Measurements from ENCODE around the gene CFL1.

CFL1 gene

DNA sequence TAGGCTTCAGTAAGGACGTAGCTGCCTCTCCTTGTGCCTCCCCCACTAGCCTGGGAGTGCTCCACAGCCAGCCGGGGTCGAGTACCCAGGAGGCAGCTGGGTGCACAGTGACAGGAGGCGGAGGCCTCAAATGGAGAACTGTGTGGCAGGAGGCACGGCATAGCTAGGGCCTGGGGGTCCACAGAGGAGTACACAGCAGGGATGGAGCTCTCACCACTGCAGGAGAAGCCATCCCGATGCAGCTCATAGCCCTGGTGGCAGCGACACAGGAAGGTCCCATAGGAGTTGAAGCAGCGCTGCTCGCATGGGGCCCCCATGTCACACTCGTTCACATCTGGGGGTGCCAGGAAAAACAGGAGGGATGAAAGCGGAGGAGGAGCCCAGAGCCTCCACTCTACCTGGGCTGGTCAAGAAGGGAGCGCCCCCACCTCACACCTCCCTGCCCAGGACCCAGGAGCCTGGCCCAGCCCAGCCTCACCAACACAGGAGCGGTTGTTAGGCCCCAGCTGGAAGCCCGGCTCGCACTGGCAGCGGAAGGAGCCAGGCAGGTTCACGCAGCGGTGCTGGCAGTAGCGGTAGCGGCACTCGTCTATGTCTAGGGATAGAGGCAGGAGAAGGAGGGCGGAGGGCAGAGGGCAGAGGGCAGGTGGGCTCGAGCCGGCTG lies 11.8 kb upstream of the CFL1 start:
- DNase-seq: no peak

GRCh38 chr11:65868907-65869306 lies 10.9 kb upstream of the CFL1 start:
- no peak for DNase-seq

DNA sequence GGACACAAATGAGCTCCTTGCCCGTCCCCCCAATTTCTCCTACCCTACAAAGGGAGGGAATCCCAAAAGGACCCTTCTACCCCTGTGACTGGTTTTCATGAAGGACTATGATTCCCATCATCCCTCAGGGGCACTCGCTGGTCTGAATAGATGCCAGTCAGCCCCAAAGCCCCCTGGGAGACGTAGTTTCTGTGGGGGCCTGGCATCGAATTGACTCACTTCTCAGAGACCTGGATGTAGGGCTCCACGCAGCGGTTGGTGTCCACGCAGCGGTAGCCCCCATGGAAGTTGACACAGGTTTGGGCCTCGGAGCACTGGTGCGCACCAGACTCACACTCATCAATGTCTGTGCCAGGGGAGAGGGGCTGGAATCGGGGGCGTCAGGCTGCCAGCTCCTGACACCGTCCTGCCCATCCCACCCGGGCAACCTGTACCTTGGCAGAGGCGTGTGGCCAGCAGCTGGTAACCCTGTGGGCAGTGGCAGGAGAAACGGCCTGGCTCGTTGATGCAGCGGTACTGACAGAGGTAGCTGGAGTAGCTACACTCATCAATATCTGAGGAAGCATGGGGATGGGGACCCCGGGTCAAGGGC lies 10.2 kb upstream of the CFL1 start:
- peak; percentile 36 for DNase-seq

- DNase-seq: peak; percentile 61
Observed at GRCh38 chr11:65867284-65868071, 9.5 kb upstream of the CFL1 start.

GRCh38 chr11:65866509-65867283 lies 8.7 kb upstream of the CFL1 start:
- DNase-seq: peak; percentile 30

DNA sequence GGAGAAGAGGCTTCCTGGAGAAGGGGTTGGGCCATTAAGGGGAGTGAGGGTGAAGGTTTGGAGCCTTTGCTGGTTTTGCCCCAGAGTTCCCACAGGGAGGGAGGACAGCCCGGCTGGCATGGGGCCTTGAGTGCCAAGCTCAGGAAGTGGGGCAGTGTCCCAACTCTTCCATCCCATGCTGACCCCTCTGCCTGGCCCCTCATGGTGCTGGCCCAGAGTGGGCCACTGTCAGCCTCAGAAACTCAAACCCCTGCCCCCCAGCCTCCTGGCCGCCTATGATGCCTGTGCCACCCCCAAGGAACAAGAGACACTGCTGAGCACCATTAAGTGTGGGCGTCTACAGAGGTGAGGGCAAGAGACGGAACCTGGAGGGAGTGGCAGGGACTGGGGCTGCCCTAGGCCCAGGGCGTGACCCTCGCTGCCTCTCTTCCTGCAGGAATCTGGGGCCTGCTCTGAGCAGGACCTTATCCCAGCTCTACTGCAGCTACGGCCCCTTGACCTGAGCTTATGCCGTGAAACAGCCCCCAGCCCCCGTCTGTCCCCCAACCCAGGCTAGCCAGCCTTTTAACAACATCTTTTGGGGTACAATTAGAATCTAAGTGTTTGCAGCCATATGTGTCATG lies 7.7 kb upstream of the CFL1 start:
- DNase-seq: peak; percentile 29

- DNase-seq: peak; percentile 32
Observed at GRCh38 chr11:65864706-65865471, 6.9 kb upstream of the CFL1 start.

GRCh38 chr11:65863889-65864705 lies 6.1 kb upstream of the CFL1 start:
- peak; percentile 37 for DNase-seq

DNA sequence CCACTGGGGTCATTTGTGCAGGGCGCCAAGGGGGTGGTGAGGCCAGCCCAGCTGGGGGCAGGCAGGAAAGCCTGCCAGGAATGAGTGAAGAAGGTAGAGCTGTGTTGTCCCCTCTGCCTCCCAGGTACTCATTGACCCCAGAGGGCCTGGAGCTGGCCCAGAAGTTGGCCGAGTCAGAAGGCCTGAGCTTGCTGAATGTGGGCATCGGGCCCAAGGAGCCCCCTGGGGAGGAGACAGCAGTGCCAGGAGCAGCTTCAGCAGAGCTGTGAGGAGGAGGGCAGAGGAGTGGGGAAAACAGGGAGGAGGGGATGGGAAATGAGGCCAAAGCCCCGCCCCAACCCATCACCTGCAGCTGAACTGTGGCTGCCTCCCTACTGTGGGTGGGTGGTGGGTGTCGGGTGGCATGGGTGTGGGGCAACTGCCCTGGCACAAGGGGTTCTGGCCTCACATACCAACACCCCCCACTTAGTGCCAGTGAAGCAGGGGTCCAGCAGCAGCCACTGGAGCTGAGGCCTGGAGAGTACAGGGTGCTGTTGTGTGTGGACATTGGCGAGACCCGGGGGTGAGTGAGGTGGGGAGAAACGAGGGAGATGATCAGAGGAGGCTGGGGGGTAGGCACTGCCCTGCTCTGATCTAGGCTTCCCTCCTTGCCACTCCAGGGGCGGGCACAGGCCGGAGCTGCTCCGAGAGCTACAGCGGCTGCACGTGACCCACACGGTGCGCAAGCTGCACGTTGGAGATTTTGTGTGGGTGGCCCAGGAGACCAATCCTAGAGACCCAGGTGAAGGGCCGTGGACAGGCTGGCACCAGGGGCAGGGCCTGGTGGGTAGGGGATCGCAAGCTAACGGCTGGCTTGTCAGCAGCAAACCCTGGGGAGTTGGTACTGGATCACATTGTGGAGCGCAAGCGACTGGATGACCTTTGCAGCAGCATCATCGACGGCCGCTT lies 5.2 kb upstream of the CFL1 start:
- DNase-seq: peak; percentile 39

DNA sequence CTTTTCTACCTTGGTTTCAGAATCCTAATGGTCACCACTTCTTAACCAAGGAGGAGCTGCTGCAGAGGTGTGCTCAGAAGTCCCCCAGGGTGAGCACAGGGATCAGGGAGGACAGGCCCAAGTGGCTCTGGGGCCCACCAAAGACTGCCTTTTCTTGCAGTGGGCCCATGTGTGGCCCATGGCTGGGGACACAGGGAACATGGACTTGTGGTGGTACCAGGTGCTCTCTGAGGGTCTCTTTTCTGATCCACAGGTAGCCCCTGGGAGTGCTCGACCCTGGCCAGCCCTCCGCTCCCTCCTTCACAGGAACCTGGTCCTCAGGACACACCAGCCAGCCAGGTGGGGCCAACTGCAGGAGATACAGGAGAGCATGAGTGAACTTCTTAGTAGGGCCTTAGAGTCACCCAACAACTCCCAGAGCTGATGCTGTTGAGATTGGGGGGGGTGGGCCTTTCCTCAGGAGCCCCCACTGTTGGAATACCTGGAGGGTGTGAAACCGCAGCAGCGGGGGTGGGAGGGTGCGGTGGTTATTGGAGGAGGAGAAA lies 4.3 kb upstream of the CFL1 start:
- peak; percentile 25 for DNase-seq

DNA sequence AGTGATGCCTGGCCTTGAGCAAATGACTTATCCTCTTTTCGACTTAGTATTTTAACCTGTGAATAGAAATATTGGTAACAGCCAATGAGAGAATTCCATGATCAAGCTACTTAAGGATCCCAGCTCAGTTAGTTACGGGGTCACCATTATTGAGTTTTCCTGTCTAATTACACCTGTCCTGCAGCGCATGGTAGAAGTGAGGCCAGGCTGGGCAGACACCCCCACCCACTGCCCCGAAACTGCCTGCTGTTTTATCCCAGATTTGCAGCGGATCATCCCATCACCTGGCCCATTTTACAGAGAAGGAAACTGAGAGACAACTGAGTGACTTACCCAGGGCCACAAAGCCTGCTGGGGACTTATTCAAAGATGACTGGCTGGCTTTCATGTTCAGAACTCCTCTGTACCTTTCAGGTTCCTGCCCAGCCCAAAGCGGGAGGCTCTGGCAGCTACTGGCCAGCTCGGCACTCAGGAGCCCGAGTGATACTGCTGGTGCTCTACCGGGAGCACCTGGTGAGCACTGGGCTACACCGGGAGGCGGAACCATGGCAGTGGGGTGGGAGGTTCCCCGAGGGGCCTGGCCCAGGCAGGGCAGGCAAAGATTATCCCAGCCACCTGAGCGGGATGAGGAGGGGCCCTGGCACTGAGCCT lies 3.7 kb upstream of the CFL1 start:
- peak; percentile 35 for DNase-seq

DNA sequence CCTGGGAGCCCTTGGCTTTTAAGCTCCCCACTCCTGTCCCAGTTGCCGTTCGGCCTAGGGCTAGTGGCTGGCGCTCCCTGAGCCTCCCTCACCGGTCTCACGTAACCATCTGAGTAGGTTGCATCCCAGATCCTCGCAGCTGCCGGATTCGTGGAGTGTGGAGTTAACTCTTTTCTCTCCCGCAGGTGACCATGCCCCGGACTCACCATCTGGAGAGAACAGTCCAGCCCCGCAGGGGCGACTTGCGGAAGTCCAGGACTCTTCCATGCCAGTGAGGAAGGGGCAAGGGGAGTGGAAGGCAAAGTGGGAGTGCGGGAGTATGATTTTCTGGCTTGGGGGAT lies 3.2 kb upstream of the CFL1 start:
- DNase-seq: peak; percentile 29

GRCh38 chr11:65860278-65861164 lies 2.5 kb upstream of the CFL1 start, which contains the start of gene MUS81:
Gene MUS81, plus strand, starts transcription at chr11:65860433. Its CDS starts 321 bp downstream, at chr11:65860754.
- DNase-seq: peak; percentile 98

DNA sequence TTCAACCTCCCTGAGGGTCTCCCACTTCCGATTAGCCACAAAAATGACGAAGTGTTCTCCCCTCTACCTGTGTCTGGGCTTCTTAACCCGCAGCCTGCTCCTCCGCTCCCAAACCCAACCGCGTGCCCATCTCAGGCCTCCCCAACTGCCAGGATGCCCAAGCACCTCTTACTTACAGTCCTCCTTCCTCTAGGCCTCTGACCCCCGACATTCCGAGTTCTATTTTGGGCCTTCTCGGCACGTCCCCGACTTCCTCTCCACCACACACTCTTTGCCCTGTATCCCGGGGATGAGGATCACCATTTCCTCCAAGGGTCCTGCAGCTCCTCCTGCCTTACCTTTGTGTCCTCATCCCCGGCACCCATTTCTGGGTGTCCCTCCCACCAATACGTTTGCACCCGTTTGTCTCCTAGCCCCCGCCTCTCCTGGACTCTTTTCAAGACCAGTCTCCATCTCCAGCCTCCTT lies 1.9 kb upstream of the CFL1 start:
- DNase-seq: no peak

DNA sequence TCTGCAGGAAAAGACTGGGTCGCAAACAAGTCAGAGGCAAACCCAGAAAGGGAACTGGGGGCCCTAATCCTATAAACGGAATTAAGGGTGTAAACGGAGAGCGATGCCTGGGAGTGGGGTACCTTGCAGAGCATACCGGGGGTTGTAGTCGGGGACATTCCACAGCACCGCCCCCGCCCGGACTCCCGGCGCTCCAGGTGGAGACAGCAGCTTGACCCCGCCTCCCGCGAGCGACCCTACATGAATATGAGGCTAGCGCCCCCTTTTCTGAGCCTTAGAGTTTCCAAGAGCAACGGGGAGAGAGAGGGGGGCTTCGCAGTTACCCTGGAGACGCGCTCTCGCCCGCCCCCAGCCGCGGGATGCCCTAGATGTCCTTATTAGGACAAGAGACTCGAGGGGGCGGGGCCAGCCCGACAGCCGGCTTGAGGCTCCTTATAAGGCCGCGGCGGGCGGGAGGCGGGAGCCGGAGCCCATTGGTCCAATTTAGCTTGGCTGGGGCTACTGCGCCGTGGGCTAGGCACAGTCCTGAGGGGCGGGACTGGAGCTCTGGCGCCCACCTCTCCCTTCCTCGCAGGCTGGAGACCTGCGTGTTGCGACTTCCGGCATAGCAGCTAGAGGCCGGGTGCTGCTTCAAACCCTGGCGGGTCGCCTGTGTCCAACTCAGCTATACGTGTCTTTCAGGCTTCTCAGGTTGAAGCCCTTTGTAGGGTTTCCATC lies 1.3 kb upstream of the CFL1 start:
- DNase-seq: peak; percentile 99

DNA sequence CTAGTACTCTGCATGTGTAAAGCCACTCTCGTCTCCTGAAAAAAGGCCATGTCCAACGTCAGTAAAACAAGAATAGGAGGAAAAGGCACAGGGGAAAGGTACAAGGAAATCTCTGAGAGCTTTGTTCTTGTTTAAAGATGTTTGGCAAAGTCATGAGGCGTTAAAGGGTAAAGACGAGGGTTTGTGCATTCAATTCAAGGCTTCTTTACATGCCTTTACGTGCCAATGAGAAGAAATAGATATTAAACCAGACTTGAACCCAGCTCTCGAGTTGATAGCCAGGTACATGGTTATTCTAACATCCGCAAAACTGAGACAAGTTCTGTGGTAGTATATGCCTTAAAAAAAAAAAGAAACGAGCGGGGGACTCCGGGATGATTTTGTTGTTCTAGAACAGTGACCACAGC lies 704 bp upstream of the CFL1 start:
- no peak for DNase-seq

- DNase-seq: peak; percentile 70
Observed at GRCh38 chr11:65857500-65857852, 504 bp downstream of the CFL1 start.

All from left hindlimb (tissue), 1 donor.